GM23338 (cell line): Measurements from ENCODE around the gene TYROBP.

Experiments used
- CREB1 ChIP-seq: fragments of 250-450 bp; sonication (Bioruptor Pico); IDR thresholded peaks from 2 replicates; pipeline ENCODE4 v1.5.0; 2020; ENCODE audit warnings: low read depth, mild to moderate bottlenecking, moderate library complexity
- EZH2 ChIP-seq: fragments of 200-600 bp; sonication (generic); IDR thresholded peaks from one replicate; pipeline ENCODE4 v1.8.0; 2017; ENCODE audit warnings: antibody characterized with exemption, mild to moderate bottlenecking, low read depth; ENCODE audit not compliant: unreplicated experiment
- JUNB ChIP-seq: IDR thresholded peaks from one replicate; pipeline ENCODE4 v1.6.1; 2016; ENCODE audit warnings: antibody characterized with exemption; ENCODE audit not compliant: unreplicated experiment
- POLR2AphosphoS5 ChIP-seq: IDR thresholded peaks from 2 replicates; pipeline ENCODE4 v1.6.1; 2016; ENCODE audit warnings: antibody characterized with exemption, low read depth
- TF ChIP-seq, protein P1 (sequence below), 2 experiments: fragments of 200-600 bp in 1 of 2; sonication (generic) in 1 of 2; conservative IDR thresholded peaks; 2 replicates each; pipeline versions ENCODE4 v1.5.1 to v1.6.1; 2016 to 2017; ENCODE audit warnings: antibody characterized with exemption in 2 of 2, low read depth in 2 of 2, mild to moderate bottlenecking in 2 of 2, moderate library complexity in 1 of 2
- TF ChIP-seq, protein P2 (sequence below): IDR thresholded peaks from one replicate; pipeline ENCODE4 v1.6.1; 2018; ENCODE audit warnings: antibody characterized with exemption; ENCODE audit not compliant: unreplicated experiment

DNA sequence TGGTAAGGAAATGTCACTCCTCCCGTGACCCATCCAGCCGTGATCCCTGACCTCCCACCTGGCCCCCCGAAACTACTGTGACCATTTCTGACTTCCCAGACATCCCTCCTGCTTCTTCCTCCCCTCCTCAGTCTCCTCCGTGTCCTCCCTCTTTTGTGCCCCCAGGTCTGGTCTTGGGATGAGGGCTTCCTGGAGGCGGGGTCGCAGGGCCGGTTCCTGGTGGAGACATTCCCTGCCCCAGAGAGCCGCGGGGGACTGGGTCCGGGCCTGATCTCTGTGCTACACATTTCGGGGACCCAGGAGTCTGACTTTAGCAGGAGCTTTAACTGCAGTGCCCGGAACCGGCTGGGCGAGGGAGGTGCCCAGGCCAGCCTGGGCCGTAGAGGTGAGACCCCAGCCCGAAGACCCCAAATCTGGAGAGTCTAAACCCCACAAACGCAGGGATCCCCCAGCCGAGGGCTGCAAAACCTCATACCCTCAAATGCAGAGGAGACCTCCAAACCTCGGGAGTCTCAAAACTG is 46.4 kb downstream of the TYROBP start:
- TF ChIP-seq, protein P1, sequence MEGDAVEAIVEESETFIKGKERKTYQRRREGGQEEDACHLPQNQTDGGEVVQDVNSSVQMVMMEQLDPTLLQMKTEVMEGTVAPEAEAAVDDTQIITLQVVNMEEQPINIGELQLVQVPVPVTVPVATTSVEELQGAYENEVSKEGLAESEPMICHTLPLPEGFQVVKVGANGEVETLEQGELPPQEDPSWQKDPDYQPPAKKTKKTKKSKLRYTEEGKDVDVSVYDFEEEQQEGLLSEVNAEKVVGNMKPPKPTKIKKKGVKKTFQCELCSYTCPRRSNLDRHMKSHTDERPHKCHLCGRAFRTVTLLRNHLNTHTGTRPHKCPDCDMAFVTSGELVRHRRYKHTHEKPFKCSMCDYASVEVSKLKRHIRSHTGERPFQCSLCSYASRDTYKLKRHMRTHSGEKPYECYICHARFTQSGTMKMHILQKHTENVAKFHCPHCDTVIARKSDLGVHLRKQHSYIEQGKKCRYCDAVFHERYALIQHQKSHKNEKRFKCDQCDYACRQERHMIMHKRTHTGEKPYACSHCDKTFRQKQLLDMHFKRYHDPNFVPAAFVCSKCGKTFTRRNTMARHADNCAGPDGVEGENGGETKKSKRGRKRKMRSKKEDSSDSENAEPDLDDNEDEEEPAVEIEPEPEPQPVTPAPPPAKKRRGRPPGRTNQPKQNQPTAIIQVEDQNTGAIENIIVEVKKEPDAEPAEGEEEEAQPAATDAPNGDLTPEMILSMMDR (conservative IDR thresholded peaks at IDR 0.05; ENCODE audit: low read depth in 2 of 2): no peak
- TF ChIP-seq CREB1: no peak
- TF ChIP-seq EZH2: no peak
- TF ChIP-seq POLR2AphosphoS5: no peak
- TF ChIP-seq JUNB: no peak
- TF ChIP-seq, protein P2, sequence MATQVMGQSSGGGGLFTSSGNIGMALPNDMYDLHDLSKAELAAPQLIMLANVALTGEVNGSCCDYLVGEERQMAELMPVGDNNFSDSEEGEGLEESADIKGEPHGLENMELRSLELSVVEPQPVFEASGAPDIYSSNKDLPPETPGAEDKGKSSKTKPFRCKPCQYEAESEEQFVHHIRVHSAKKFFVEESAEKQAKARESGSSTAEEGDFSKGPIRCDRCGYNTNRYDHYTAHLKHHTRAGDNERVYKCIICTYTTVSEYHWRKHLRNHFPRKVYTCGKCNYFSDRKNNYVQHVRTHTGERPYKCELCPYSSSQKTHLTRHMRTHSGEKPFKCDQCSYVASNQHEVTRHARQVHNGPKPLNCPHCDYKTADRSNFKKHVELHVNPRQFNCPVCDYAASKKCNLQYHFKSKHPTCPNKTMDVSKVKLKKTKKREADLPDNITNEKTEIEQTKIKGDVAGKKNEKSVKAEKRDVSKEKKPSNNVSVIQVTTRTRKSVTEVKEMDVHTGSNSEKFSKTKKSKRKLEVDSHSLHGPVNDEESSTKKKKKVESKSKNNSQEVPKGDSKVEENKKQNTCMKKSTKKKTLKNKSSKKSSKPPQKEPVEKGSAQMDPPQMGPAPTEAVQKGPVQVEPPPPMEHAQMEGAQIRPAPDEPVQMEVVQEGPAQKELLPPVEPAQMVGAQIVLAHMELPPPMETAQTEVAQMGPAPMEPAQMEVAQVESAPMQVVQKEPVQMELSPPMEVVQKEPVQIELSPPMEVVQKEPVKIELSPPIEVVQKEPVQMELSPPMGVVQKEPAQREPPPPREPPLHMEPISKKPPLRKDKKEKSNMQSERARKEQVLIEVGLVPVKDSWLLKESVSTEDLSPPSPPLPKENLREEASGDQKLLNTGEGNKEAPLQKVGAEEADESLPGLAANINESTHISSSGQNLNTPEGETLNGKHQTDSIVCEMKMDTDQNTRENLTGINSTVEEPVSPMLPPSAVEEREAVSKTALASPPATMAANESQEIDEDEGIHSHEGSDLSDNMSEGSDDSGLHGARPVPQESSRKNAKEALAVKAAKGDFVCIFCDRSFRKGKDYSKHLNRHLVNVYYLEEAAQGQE: no peak
